ENCODE data around the gene KCNK6.

The KCNK6 gene

GRCh38 chr19:38309615-38310278 lies 9.9 kb upstream of the KCNK6 start:
- no peak overlapping the region for H3K9ac ChIP-seq (ENCODE audit: low read length)
- H3K9me3 ChIP-seq (ENCODE audit: control insufficient read depth, insufficient read depth, low read depth, low read length) = no peaks in the 10 kb centered on the region
- peaks cover 29% of the 10 kb centered on the region for H3K36me3 ChIP-seq (ENCODE audit: control insufficient read depth, insufficient read depth, low read length)
- H3K27me3 ChIP-seq (ENCODE audit: control insufficient read depth, insufficient read depth, low read length) = no peaks in the 10 kb centered on the region
- no peak overlapping the region for H3K4me3 ChIP-seq (ENCODE audit: low read depth, low read length)
- peaks cover 14% of the 10 kb centered on the region for H3K4me1 ChIP-seq (ENCODE audit: control insufficient read depth, insufficient read depth, low read length)
- H3K27ac ChIP-seq (ENCODE audit: low read depth, low read length) = no peak overlapping the region

- no peak overlapping the region for H3K27ac ChIP-seq (ENCODE audit: low read depth, low read length)
- no peak overlapping the region for H3K4me3 ChIP-seq (ENCODE audit: low read depth, low read length)
- no peak overlapping the region for H3K9ac ChIP-seq (ENCODE audit: low read length)
- H3K9me3 ChIP-seq (ENCODE audit: control insufficient read depth, insufficient read depth, low read depth, low read length) = no peaks in the 10 kb centered on the region
- H3K4me1 ChIP-seq (ENCODE audit: control insufficient read depth, insufficient read depth, low read length) = peaks cover 14% of the 10 kb centered on the region
- no peaks in the 10 kb centered on the region for H3K27me3 ChIP-seq (ENCODE audit: control insufficient read depth, insufficient read depth, low read length)
- peaks cover 29% of the 10 kb centered on the region for H3K36me3 ChIP-seq (ENCODE audit: control insufficient read depth, insufficient read depth, low read length)
These were observed 9.4 kb upstream of the KCNK6 start for GRCh38 chr19:38310279-38310670.

- H3K36me3 ChIP-seq (ENCODE audit: control insufficient read depth, insufficient read depth, low read length) = peaks cover 29% of the 10 kb centered on the region
- H3K27me3 ChIP-seq (ENCODE audit: control insufficient read depth, insufficient read depth, low read length) = no peaks in the 10 kb centered on the region
- H3K4me1 ChIP-seq (ENCODE audit: control insufficient read depth, insufficient read depth, low read length) = peaks cover 11% of the 10 kb centered on the region
- H3K9me3 ChIP-seq (ENCODE audit: control insufficient read depth, insufficient read depth, low read depth, low read length) = no peaks in the 10 kb centered on the region
- no peak overlapping the region for H3K9ac ChIP-seq (ENCODE audit: low read length)
- H3K4me3 ChIP-seq (ENCODE audit: low read depth, low read length) = no peak overlapping the region
- no peak overlapping the region for H3K27ac ChIP-seq (ENCODE audit: low read depth, low read length)
These were observed 8.7 kb upstream of the KCNK6 start for GRCh38 chr19:38310986-38311385.

DNA sequence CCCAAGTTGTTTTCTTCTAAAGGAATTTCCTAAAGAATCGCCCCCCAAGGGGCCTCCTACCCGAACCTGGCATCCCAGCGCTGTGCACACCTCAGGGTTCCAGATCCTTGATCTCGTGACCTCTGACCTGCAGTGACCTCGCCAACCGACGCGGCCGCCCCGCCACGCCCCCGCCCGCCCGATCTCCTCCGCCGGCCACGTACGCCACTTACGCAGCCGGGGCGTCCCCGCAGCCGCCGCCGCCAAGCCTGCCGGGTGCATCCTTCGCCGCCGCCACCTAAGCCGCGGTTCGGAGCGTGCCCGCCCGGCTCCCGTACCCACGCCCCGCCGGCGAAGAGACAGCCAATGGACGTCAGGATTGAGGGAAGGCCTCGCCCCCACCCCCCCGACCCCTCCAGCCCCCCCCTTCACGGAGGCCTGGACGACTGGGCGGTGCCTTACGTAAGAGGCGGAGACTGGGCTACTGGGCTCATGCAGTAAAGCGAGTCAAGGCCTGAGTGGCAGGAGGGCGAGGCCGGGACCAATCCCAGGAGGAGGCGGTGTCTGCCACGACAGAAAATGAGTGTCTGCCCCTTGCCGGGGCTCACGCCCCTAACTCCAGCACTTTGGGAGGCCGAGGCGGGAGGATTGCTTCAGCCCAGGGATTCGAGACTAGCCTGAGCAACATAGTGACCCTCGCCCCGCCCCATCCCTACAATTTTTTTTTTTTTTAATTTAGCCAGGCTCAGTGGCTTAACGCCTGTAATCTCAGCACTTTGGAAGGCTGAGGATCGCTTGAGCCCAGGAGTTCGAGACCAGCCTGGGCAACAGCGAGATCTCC lies 3.8 kb upstream of the KCNK6 start, which contains the start of gene YIF1B:
TSS of gene YIF1B (minus strand) at position 291 of the 820 bp plus-strand sequence. CDS start at position 261, 30 bp downstream.
- Histone ChIP-seq H3K36me3 (ENCODE audit: control insufficient read depth, insufficient read depth, low read length) (no peaks in the 10 kb centered on the region), H3K9ac (ENCODE audit: low read length) (peak within 1 kb of the TSS; percentile 81), H3K27ac (ENCODE audit: low read depth, low read length) (peak within 1 kb of the TSS; percentile 86; the same call in 1 of the 2 replicates), H3K4me3 (ENCODE audit: low read depth, low read length) (peak within 1 kb of the TSS; percentile 98), H3K27me3 (ENCODE audit: control insufficient read depth, insufficient read depth, low read length) (peaks cover 36% of the 10 kb centered on the region), H3K9me3 (ENCODE audit: control insufficient read depth, insufficient read depth, low read depth, low read length) (no peaks in the 10 kb centered on the region), H3K4me1 (ENCODE audit: control insufficient read depth, insufficient read depth, low read length) (peaks cover 20% of the 10 kb centered on the region)

- peak overlapping the region; percentile 76 for H3K9ac ChIP-seq (ENCODE audit: low read length)
- peak overlapping the region; percentile 86; the same call in 1 of the 2 replicates for H3K27ac ChIP-seq (ENCODE audit: low read depth, low read length)
- H3K4me3 ChIP-seq (ENCODE audit: low read depth, low read length) = peak overlapping the region; percentile 66
- H3K4me1 ChIP-seq (ENCODE audit: control insufficient read depth, insufficient read depth, low read length) = peaks cover 20% of the 10 kb centered on the region
- no peaks in the 10 kb centered on the region for H3K9me3 ChIP-seq (ENCODE audit: control insufficient read depth, insufficient read depth, low read depth, low read length)
- H3K36me3 ChIP-seq (ENCODE audit: control insufficient read depth, insufficient read depth, low read length) = no peaks in the 10 kb centered on the region
- peaks cover 41% of the 10 kb centered on the region for H3K27me3 ChIP-seq (ENCODE audit: control insufficient read depth, insufficient read depth, low read length)
These were observed 3.1 kb upstream of the KCNK6 start for GRCh38 chr19:38316477-38317067.

- Histone ChIP-seq H3K9me3 (ENCODE audit: control insufficient read depth, insufficient read depth, low read depth, low read length) (no peaks in the 10 kb centered on the region), H3K27me3 (ENCODE audit: control insufficient read depth, insufficient read depth, low read length) (peaks cover 41% of the 10 kb centered on the region), H3K27ac (ENCODE audit: low read depth, low read length) (no peak overlapping the region), H3K4me1 (ENCODE audit: control insufficient read depth, insufficient read depth, low read length) (peaks cover 20% of the 10 kb centered on the region), H3K36me3 (ENCODE audit: control insufficient read depth, insufficient read depth, low read length) (no peaks in the 10 kb centered on the region), H3K4me3 (ENCODE audit: low read depth, low read length) (no peak overlapping the region), H3K9ac (ENCODE audit: low read length) (no peak overlapping the region)
These were observed 2.5 kb upstream of the KCNK6 start for GRCh38 chr19:38317104-38317612.

DNA sequence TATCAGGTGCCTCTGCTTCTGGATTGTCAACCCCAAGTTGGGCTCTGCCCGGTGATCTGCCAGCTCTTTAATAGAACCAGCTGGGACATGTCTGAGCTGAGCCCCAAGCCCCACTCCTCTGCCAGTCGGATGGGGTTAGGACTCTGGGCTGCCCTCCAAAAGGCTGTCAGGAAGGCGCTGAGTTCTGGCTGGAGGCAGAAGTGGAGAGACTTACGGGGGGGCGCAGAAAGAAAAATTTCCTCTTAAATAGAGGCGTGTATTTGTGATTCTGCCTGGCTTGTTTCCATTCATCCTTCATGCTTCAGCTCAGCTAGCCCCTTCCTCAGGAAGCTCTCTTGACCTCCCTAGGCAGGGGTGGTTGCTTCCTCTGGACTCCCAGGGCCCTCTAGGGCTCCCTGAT lies 985 bp upstream of the KCNK6 start:
- Histone ChIP-seq H3K9ac (ENCODE audit: low read length) (no peak overlapping the region), H3K4me1 (ENCODE audit: control insufficient read depth, insufficient read depth, low read length) (peaks cover 16% of the 10 kb centered on the region), H3K27ac (ENCODE audit: low read depth, low read length) (no peak overlapping the region), H3K9me3 (ENCODE audit: control insufficient read depth, insufficient read depth, low read depth, low read length) (no peaks in the 10 kb centered on the region), H3K27me3 (ENCODE audit: control insufficient read depth, insufficient read depth, low read length) (peaks cover 41% of the 10 kb centered on the region), H3K4me3 (ENCODE audit: low read depth, low read length) (no peak overlapping the region), H3K36me3 (ENCODE audit: control insufficient read depth, insufficient read depth, low read length) (no peaks in the 10 kb centered on the region)

- peaks cover 41% of the 10 kb centered on the region for H3K27me3 ChIP-seq (ENCODE audit: control insufficient read depth, insufficient read depth, low read length)
- H3K9ac ChIP-seq (ENCODE audit: low read length) = no peak overlapping the region
- H3K4me3 ChIP-seq (ENCODE audit: low read depth, low read length) = peak overlapping the region; percentile 72; the same call in 1 of the 2 replicates
- H3K36me3 ChIP-seq (ENCODE audit: control insufficient read depth, insufficient read depth, low read length) = peaks cover 5% of the 10 kb centered on the region; the same call in 1 of the 2 replicates
- no peak overlapping the region for H3K27ac ChIP-seq (ENCODE audit: low read depth, low read length)
- peaks cover 8% of the 10 kb centered on the region; the same call in 1 of the 2 replicates for H3K4me1 ChIP-seq (ENCODE audit: control insufficient read depth, insufficient read depth, low read length)
- H3K9me3 ChIP-seq (ENCODE audit: control insufficient read depth, insufficient read depth, low read depth, low read length) = no peaks in the 10 kb centered on the region
These were observed 1.3 kb downstream of the KCNK6 start for GRCh38 chr19:38320969-38321339.

DNA sequence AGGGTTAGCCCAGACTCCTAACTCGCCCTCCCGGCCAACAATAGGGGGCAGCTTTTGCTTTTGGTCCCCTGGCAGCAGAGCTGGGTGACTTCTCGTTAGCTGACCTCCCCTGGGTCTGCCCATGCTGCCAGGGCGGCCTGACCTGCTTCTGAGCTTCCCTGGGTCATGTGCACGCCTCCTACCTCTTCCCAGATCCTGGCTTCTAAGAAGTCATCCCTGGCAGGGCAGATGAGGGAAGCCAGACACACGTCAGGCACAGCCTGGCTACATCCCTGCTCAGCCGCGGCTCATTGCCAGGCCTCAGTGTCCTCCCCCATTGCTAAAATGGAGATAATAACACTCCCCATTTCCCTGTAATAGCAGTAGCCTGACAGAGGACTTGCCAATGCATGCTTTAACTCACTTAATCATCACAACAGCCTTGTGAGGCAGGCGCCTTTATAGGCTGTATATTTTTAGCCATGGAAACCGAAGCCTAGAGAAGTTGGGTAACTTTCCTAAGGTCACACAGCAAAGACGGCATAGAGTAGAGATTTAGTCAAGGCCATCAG lies 2.1 kb downstream of the KCNK6 start:
- H3K4me3 ChIP-seq (ENCODE audit: low read depth, low read length) = no peak overlapping the region
- H3K27ac ChIP-seq (ENCODE audit: low read depth, low read length) = no peak overlapping the region
- H3K27me3 ChIP-seq (ENCODE audit: control insufficient read depth, insufficient read depth, low read length) = peaks cover 40% of the 10 kb centered on the region
- H3K9ac ChIP-seq (ENCODE audit: low read length) = no peak overlapping the region
- peaks cover 8% of the 10 kb centered on the region; the same call in 1 of the 2 replicates for H3K4me1 ChIP-seq (ENCODE audit: control insufficient read depth, insufficient read depth, low read length)
- H3K36me3 ChIP-seq (ENCODE audit: control insufficient read depth, insufficient read depth, low read length) = peaks cover 11% of the 10 kb centered on the region; the same call in 1 of the 2 replicates
- no peaks in the 10 kb centered on the region for H3K9me3 ChIP-seq (ENCODE audit: control insufficient read depth, insufficient read depth, low read depth, low read length)

DNA sequence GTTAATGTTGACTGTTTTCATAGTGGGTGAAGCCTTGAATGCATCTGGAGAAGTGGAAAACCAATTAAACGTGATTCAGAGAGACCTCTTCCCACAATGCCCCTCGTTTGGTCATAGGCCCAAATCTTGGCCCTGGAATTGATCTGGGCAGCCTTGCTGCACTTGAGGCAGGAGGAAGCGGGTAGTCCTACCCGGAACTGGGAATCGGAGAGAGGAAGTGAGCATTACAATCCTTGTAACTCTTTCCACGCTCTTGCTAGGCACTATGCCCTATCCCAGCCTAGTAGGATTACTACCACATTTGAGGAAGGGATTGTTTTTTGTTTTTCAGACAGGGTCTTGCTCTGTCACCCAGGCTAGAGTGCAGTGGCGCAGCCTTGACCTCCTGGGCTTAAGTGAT lies 3.6 kb downstream of the KCNK6 start:
- peaks cover 25% of the 10 kb centered on the region for H3K36me3 ChIP-seq (ENCODE audit: control insufficient read depth, insufficient read depth, low read length)
- no peak overlapping the region for H3K27ac ChIP-seq (ENCODE audit: low read depth, low read length)
- peaks cover 8% of the 10 kb centered on the region; the same call in 1 of the 2 replicates for H3K4me1 ChIP-seq (ENCODE audit: control insufficient read depth, insufficient read depth, low read length)
- no peak overlapping the region for H3K9ac ChIP-seq (ENCODE audit: low read length)
- H3K27me3 ChIP-seq (ENCODE audit: control insufficient read depth, insufficient read depth, low read length) = peaks cover 31% of the 10 kb centered on the region
- no peak overlapping the region for H3K4me3 ChIP-seq (ENCODE audit: low read depth, low read length)
- H3K9me3 ChIP-seq (ENCODE audit: control insufficient read depth, insufficient read depth, low read depth, low read length) = no peaks in the 10 kb centered on the region

All from HUES6 (cell line).